Measurements from ENCODE around the gene CRACR2B.

Gene CRACR2B

DNA sequence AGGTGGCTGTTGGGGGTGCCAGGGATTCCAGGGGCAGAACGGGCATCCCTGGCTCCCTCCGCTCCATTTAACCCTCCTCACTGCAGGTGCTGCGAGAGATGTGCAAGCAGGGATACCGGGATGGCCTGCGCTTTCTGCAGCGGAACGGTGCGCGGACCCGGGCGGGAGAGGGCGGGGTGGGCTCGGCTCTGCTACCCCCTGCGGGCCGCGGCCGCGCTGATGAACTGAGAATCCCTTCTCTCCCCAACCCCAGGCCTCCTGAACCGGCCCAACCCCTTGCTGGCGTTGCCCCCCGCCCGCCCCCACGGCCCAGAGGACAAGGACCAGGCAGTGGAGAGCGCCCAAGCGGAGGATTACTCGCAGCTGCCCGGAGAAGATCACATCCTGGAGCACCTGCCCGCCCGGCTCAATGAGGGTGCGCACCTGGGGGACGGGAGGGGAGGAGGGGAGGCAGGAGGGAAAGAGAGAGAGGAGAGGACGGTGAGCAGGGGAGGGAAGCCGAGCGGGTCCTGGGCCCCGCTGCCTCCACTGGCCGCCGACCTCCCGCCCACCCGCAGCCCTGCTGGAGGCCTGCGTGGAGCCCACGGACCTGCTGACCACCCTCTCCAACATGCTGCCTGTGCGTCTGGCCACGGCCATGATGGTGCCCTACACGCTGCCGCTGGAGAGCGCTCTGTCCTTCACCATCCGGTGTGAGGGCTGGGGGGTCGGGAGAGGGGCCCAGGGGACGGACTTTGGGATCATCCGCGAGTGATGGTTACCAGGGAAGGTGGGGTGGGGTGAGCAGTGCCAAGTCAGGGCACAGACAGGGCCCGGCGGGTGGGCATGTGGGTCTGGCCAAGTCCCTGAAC is 4.1 kb upstream of the CRACR2B start:
- ChIA-PET POLR2A (no interaction called here), CTCF (interaction anchor here (1.1 to 1.2 kb wide), 2 partner anchors 11 to 25 kb away, joined by 3 read pairs; no protein-coding TSS in a partner anchor)
- TF ChIP-seq CTCF (IDR thresholded peaks at IDR 0.05; ENCODE audit: control extremely low read depth, extremely low read depth, low read depth, missing control alignments), result no peak
- DNase-seq (ENCODE audit: extremely low spot score), result no peak

DNA sequence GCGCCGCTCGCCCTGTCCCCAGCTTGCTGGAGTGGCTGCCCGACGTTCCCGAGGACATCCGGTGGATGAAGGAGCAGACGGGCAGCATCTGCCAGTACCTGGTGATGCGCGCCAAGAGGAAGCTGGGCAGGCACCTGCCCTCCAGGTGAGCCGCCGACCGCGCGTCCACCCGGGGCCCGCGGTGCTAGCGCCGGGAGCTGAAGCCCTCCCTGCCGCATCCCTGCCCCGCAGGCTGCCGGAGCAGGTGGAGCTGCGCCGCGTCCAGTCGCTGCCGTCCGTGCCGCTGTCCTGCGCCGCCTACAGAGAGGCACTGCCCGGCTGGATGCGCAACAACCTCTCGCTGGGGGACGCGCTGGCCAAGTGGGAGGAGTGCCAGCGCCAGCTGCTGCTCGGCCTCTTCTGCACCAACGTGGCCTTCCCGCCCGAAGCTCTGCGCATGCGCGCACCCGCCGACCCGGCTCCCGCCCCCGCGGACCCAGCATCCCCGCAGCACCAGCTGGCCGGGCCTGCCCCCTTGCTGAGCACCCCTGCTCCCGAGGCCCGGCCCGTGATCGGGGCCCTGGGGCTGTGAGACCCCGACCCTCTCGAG is 3.3 kb upstream of the CRACR2B start:
- CTCF ChIA-PET, result interaction anchor here (1.9 kb wide), 1 partner anchor 17 kb away, joined by 4 read pairs; no protein-coding TSS in a partner anchor
- DNase-seq (ENCODE audit: extremely low spot score), result no peak
- TF ChIP-seq CTCF (IDR thresholded peaks at IDR 0.05; ENCODE audit: control extremely low read depth, extremely low read depth, low read depth, missing control alignments), result no peak
- POLR2A ChIA-PET, result no interaction called here

DNA sequence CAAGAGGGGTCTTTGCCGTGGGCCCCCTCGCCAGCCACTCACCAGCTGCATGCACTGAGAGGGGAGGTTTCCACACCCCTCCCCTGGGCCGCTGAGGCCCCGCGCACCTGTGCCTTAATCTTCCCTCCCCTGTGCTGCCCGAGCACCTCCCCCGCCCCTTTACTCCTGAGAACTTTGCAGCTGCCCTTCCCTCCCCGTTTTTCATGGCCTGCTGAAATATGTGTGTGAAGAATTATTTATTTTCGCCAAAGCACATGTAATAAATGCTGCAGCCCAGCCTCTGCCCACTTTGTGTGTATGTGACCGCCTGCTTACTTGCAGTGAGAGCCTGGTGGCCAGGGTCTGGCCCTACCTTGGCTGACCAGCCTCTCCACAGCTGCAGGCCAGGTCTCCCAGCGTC is 2.8 kb upstream of the CRACR2B start:
- ChIA-PET CTCF (interaction anchor here (1.9 kb wide), 1 partner anchor 16 kb away, joined by 4 read pairs; no protein-coding TSS in a partner anchor), POLR2A (no interaction called here)
- DNase-seq (ENCODE audit: extremely low spot score), result no peak
- no peak for TF ChIP-seq CTCF (IDR thresholded peaks at IDR 0.05; ENCODE audit: control extremely low read depth, extremely low read depth, low read depth, missing control alignments)

- POLR2A ChIA-PET, result no interaction called here
- no peak for TF ChIP-seq CTCF (IDR thresholded peaks at IDR 0.05; ENCODE audit: control extremely low read depth, extremely low read depth, low read depth, missing control alignments)
- no peak for DNase-seq (ENCODE audit: extremely low spot score)
- CTCF ChIA-PET, result interaction anchor here (1.9 kb wide), 1 partner anchor 16 kb away, joined by 4 read pairs; no protein-coding TSS in a partner anchor
These were observed 2.1 kb upstream of the CRACR2B start for GRCh38 chr11:825366-826226.

DNA sequence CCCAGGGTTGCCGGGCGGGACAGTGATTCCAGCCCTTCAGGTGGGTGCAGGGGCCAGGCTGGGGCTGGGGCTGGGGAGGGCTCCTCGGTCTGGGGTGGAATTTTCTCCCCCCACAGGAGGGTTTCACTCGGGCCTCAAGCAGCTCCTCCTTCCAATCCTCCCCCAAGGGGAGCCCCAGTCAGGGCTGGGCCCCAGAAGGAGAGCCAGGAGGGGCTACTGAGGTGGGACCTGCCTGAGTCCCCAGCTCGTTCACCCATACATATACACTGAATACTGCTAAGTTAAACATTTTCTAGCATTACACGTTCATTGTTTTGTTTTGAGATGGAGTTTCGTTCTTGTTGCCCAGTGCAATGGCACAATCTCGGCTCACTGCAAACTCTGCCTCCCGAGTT is 1.5 kb upstream of the CRACR2B start:
- no peak for TF ChIP-seq CTCF (IDR thresholded peaks at IDR 0.05; ENCODE audit: control extremely low read depth, extremely low read depth, low read depth, missing control alignments)
- ChIA-PET CTCF (interaction anchor here (1.9 kb wide), 1 partner anchor 15 kb away, joined by 4 read pairs; no protein-coding TSS in a partner anchor), POLR2A (no interaction called here)
- no peak for DNase-seq (ENCODE audit: extremely low spot score)

GRCh38 chr11:826836-827145 is 928 bp upstream of the CRACR2B start:
- no peak for TF ChIP-seq CTCF (IDR thresholded peaks at IDR 0.05; ENCODE audit: control extremely low read depth, extremely low read depth, low read depth, missing control alignments)
- POLR2A ChIA-PET, result no interaction called here
- CTCF ChIA-PET, result interaction anchor here (1.6 kb wide), 1 partner anchor 224 kb away, joined by 4 read pairs; no protein-coding TSS in a partner anchor
- DNase-seq (ENCODE audit: extremely low spot score), result no peak

Data from GM10248 (cell line).